GM21526 (cell line): Measurements from ENCODE around the gene NUDT1.

Experiments
- ATAC-seq: cut with Tn5 transposase; IDR thresholded peaks from one replicate; pipeline ENCODE4 v1.9.1; 2021; ENCODE audit warnings: moderate library complexity; ENCODE audit not compliant: unreplicated experiment, low FRiP score

NUDT1 gene

GRCh38 chr7:2247141-2247995, 5.3 kb downstream of the NUDT1 start:
- ATAC-seq = no peak

GRCh38 chr7:2248984-2249694, 7.1 kb downstream of the NUDT1 start:
- no peak for ATAC-seq

DNA sequence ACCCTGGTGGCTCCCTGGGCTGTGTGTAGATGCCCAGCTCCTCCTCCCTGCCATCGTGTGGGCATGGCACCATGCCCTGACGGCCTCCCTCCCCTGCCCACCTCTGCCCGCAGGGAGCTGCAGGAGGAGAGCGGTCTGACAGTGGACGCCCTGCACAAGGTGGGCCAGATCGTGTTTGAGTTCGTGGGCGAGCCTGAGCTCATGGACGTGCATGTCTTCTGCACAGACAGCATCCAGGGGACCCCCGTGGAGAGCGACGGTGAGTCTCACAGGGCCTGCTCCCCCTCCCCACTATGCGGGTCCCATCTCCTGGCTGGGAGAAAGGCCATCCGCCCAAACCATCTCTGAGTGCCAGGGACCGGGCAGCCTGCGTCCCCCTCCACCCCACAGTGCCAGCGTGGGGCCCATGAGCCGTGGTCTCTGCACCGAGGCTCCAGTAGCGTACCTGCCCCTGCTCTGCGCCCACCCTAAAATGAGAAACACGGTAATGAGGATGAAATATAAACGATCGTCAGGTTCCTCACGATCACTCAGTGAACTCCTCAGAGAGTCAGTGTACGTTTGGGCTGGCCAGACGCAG, 7.8 kb downstream of the NUDT1 start:
- no peak for ATAC-seq

DNA sequence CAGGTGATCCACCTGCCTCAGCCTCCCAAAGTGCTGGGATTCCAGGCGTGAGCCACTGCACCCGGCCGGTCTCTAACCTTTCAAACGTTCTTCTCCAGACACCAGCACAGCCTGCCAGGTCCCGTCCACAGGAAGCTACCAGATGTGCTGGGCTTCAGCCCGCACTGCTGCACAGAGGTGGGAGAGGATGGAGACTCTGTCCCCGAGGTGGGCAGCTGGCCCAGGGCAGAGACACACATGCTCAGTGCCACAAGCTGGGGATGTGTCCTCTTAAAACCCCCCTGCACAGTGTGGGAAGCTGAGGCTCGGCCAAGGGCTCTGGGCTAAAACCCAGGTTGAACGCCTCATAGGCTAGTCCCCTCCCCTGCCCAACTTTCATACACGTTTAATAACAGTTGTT, 9.4 kb downstream of the NUDT1 start:
- ATAC-seq = no peak

DNA sequence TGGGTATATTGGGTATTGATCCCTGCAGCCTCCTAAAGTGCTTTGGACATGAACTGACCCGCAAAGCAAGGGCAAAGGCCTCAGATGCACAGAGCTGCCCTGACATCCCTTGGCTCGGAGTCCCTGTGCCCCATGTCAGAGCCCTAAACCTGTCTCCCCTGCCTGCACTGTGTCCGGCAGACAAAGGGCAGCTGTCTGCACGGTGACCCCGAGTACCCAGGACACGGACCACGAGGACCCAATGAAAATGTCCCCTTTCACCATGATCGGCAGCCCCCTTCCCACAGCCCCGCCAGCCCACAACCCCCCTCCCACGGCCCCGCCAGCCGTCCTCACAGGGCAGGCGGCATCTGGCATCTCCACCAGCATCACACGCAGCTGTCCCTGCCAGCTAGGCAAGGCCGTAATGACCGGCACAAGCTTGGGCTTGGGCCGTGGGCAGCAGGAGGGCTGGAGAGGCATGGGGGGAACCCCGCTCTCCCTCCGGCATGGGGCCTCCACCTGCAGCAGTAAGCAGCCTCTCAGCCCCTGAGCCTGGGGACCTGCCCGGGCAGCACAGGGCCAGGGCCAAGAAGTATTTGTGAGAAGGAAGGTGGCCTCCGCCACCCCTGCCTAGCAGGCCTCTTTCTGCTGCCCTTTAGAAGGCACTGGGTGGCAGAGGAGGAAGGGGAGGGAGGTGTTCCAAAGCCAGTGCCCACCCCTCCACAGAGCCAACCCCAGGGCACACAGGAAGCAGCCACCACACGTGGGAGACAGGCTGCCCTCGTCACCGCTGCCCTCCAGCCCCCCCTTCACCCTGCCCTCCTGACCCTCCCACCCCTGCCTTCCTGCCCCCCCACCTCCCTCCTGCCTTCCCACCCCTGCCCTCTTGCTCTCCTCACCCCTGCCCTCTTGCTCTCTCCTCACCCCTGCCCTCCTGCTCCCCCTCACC, 10.1 kb downstream of the NUDT1 start:
- ATAC-seq = no peak

DNA sequence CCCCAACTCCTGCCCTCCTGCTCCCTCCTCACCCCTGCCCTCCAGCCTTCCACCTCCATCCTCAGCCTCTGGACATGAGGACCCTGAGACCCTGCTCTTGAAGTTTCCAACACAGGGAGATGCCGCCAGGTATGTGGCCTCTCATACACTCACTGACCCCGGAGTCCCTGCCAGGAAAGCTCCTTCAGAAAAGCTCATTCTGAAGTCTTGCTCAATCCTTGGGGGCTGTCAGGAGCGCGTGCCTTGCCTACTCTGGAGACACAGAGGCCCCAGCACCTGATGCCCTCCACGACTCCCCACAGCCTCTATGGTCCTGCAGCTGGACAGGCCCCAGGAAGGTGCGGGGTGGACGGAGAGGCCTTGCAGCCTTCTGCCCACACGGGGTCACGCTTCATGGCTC, 11.0 kb downstream of the NUDT1 start:
- no peak for ATAC-seq

- no peak for ATAC-seq
Measured at GRCh38 chr7:2253525-2254244, 11.7 kb downstream of the NUDT1 start.

- ATAC-seq = no peak
Measured at GRCh38 chr7:2254429-2255144, 12.6 kb downstream of the NUDT1 start.

GRCh38 chr7:2255145-2256139, 13.4 kb downstream of the NUDT1 start:
- no peak for ATAC-seq

DNA sequence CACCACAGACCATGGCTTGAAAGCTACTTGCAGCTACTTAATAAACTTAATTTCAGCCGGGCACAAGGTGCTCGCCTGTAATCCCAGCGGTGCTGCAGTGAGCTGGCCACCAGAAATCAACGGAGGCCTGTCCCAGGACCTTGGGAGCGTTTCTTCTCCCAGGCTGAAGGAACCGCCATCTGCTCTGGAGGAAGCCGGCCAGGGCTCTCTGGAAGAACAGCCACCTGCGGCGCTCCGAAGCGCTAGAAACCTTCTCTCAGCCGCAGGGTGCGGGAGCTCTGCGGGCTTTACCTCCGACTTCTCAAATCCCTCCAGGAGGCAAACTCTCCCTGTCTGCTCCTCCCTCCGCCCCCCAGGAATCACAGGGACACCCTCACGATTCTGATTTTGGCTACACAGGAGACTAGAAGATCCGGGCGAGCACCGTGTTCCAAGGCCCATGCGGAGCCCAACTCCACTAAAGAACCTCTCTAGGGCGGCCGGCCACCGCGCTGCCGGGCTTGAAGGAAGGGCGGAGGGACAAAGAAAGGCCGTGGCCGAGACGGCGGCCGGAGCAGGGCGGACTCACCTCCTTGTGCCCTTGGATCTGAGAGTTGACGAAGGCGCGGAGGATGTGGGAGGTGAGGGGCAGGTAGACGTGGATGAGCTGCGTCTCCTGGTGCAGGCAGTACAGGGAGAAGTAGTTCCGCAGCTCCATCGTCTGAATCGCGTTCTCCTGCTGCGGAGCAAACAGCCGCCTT, 14.4 kb downstream of the NUDT1 start:
- no peak for ATAC-seq

GRCh38 chr7:2257046-2257551, 15.1 kb downstream of the NUDT1 start:
- ATAC-seq = no peak

- ATAC-seq = no peak
Measured at GRCh38 chr7:2257651-2258050, 15.6 kb downstream of the NUDT1 start.

GRCh38 chr7:2258661-2259365, 16.8 kb downstream of the NUDT1 start:
- peak; percentile 47 for ATAC-seq

- ATAC-seq = no peak
Measured at GRCh38 chr7:2259480-2259879, 17.5 kb downstream of the NUDT1 start.

DNA sequence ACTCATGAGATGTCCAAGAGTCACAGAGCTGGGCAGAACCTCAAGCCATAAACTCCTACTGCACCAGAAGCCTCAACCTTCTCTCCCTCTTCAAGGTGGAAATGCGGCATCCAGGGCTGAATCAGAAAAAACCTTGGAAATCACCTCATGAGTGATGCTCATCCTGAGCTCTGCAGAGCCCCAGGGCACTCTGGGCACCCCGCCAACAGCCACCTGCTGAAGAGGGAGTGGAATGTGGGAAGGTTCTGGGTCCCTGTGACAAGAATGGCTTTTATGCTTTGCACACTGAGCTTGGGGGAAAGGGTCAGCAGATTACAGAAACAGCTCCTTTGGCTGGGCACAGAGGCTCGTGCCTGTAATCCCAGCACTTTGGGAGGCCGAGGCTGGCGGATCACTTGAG, 18.8 kb downstream of the NUDT1 start:
- no peak for ATAC-seq

- ATAC-seq = no peak
Measured at GRCh38 chr7:2261611-2262010, 19.6 kb downstream of the NUDT1 start.

DNA sequence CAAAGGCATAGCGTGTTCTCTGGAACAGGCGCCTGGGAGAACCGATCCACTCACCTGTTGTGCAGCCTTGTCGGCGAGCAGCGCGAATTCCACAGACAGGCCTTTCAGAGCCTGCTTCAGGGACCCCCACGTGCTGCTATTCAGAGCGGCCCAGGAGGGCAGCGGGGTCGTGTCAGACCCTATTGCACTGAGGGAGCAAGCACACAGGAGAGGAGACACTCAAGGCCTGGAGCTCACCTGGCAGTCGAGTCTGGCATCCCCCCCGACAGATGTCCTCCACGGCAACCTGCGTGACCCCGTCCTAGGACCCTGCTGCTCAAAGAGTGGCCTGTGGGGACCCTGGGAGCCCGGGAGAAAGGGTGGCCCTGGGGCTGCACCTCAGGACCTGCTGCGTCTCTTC, 21.1 kb downstream of the NUDT1 start:
- no peak for ATAC-seq
